K562 (cell line): ENCODE measurements around the gene RIOK3. TPM values are rescaled to one million over a fixed set of nuclear protein-coding genes. Genes with fewer than 3 reads are reported as not detected.

ENCODE experiments used
- ADNP ChIP-seq: fragments of 200-800 bp; sonication (Bioruptor generic); IDR thresholded peaks from 2 replicates; pipeline ENCODE4 v1.6.1; 2016; ENCODE audit warnings: missing genetic modification characterization, missing compliant biosample characterization
- CC2D1A ChIP-seq: fragments of 450-650 bp; IDR thresholded peaks from 2 replicates; pipeline ENCODE4 v1.6.1; 2017; ENCODE audit warnings: mild to moderate bottlenecking
- CTBP1 ChIP-seq: fragments of 450-650 bp; IDR thresholded peaks from 2 replicates; pipeline ENCODE4 v1.6.1; 2016; ENCODE audit warnings: borderline replicate concordance
- DPF2 ChIP-seq: fragments of 450-650 bp; IDR thresholded peaks from 2 replicates; pipeline ENCODE4 v1.6.1; 2016
- EWSR1 ChIP-seq: fragments of 450-650 bp; IDR thresholded peaks from 2 replicates; pipeline ENCODE4 v1.6.1; 2018; ENCODE audit warnings: borderline replicate concordance, mild to moderate bottlenecking, low read depth, moderate library complexity; ENCODE audit not compliant: partially characterized antibody
- GTF2F1 ChIP-seq: IDR thresholded peaks from 2 replicates; pipeline ENCODE4 v1.6.1; 2011; ENCODE audit warnings: low read depth, low read length, improper control_type of control experiment
- JUND ChIP-seq, 2 experiments: IDR thresholded peaks; 2 replicates in 1 of 2; 3 replicates in 1 of 2; pipeline ENCODE4 v1.6.1; 2011; ENCODE audit warnings: borderline replicate concordance in 2 of 2, low read depth in 2 of 2, low read length in 2 of 2, improper control_type of control experiment in 1 of 2, missing biosample characterization in 1 of 2, missing genetic modification characterization in 1 of 2, missing genetic modification reagents in 1 of 2
- KDM1A ChIP-seq, 2 experiments: fragments of 450-650 bp; IDR thresholded peaks; 2 replicates each; pipeline ENCODE4 v1.6.1; 2016; ENCODE audit warnings: mild to moderate bottlenecking in 2 of 2
- MTA1 ChIP-seq: fragments of 450-650 bp; IDR thresholded peaks from 2 replicates; pipeline ENCODE4 v1.6.1; 2017; ENCODE audit warnings: borderline replicate concordance
- NBN ChIP-seq: fragments of 450-650 bp; IDR thresholded peaks from 2 replicates; pipeline ENCODE4 v1.6.1; 2016; ENCODE audit warnings: low read depth, mild to moderate bottlenecking
- NFE2L1 ChIP-seq: fragments of 450-650 bp; IDR thresholded peaks from 2 replicates; pipeline ENCODE4 v1.6.1; 2016; ENCODE audit warnings: missing genetic modification characterization, low read depth, mild to moderate bottlenecking, missing compliant biosample characterization, moderate library complexity, borderline replicate concordance
- NR2C2 ChIP-seq, 2 experiments: fragments of 200-800 bp in 1 of 2; sonication (Bioruptor generic) in 1 of 2; sonication (generic) in 1 of 2; formaldehyde crosslinking in 1 of 2; IDR thresholded peaks; 2 replicates each; pipeline versions ENCODE4 v1.6.1 to v1.8.0; 2016 to 2022; ENCODE audit warnings: mild to moderate bottlenecking in 1 of 2, missing compliant biosample characterization in 1 of 2, missing genetic modification characterization in 1 of 2, missing genetic modification reagents in 1 of 2
- NUFIP1 ChIP-seq: fragments of 450-650 bp; IDR thresholded peaks from 2 replicates; pipeline ENCODE4 v1.6.1; 2018; ENCODE audit not compliant: partially characterized antibody
- PRDM10 ChIP-seq: fragments of 450-650 bp; IDR thresholded peaks from 2 replicates; pipeline ENCODE4 v1.6.1; 2018; ENCODE audit not compliant: partially characterized antibody
- SETDB1 ChIP-seq: IDR thresholded peaks from one replicate; pipeline ENCODE4 v1.6.1; 2012; ENCODE audit warnings: low read length, control low read depth, inconsistent platforms
- SMARCA5 ChIP-seq: fragments of 450-650 bp; IDR thresholded peaks from 2 replicates; pipeline ENCODE4 v1.6.1; 2016
- SOX6 ChIP-seq: fragments of 450-650 bp; IDR thresholded peaks from 2 replicates; pipeline ENCODE4 v1.6.1; 2014; ENCODE audit warnings: mild to moderate bottlenecking
- SP2 ChIP-seq: IDR thresholded peaks from 2 replicates; pipeline ENCODE4 v1.6.1; 2011; ENCODE audit warnings: mild to moderate bottlenecking, low read depth, low read length, moderate library complexity; ENCODE audit not compliant: poor library complexity, severe bottlenecking; ENCODE audit errors: extremely low read depth
- TRIM25 ChIP-seq: fragments of 450-650 bp; IDR thresholded peaks from 2 replicates; pipeline ENCODE4 v1.7.0; 2016; ENCODE audit warnings: borderline replicate concordance
- U2AF1 ChIP-seq: fragments of 200-400 bp; formaldehyde crosslinking; optimal IDR thresholded peaks from 2 replicates; pipeline ENCODE3; 2017; ENCODE audit warnings: mild to moderate bottlenecking, low read depth, low read length, moderate library complexity
- ZNF232 ChIP-seq: sonication (generic); formaldehyde crosslinking; IDR thresholded peaks from 2 replicates; pipeline ENCODE4 v1.8.0; 2022; ENCODE audit warnings: mild to moderate bottlenecking, missing genetic modification reagents
- polyA plus RNA-seq, 8 experiments: library from polyadenylated mRNA; depleted of rRNA in 4 of 8; stranded (reverse) in 5 of 8; unstranded in 3 of 8; fragments of >200 nt; fragmentation: Nextera tagmentation in 2 of 8; fragmentation: Illumina TruSeq in 1 of 8; extraction: Ambion mirVana in 2 of 8; extraction: Trizol in 1 of 8; gene quantifications; 2 replicates each; pipeline versions ENCODE4 v1.2.1 to v1.2.3, GENCODE V29; 2011 to 2014; ENCODE audit warnings: inconsistent platforms in 1 of 8, missing spikeins in 1 of 8
- total RNA-seq, 7 experiments: library from RNA; depleted of rRNA in 6 of 7; stranded (reverse); fragments of >200 nt in 6 of 7; fragmentation: Illumina TruSeq in 2 of 7; extraction: Trizol in 2 of 7; gene quantifications; 2 replicates each; pipeline versions ENCODE4 v1.2.1 to v1.2.3, GENCODE V29; 2011 to 2021; ENCODE audit warnings: low replicate concordance in 1 of 7
- TF ChIP-seq, protein P1 (sequence below): IDR thresholded peaks from 2 replicates; pipeline ENCODE4 v1.6.1; 2014; ENCODE audit warnings: antibody characterized with exemption

RIOK3 gene
- total and polyA plus RNA-seq, 9 of the 15 experiments (the other 6 are each of a cell fraction or from before 2014, with no cell fraction given) = 21.4 to 89.5 (median 62.9) TPM

- TF ChIP-seq PRDM10 (peak; percentile 48), NBN (peak; percentile 88), U2AF1 (no peak), JUND (IDR thresholded peaks at IDR 0.05; ENCODE audit: borderline replicate concordance, low read depth, low read length) (peak; percentile 92), JUND (tag; IDR thresholded peaks at IDR 0.05; ENCODE audit: borderline replicate concordance, low read depth, low read length) (peak; percentile 90), NFE2L1 (tag) (no peak), MTA1 (0 out of 2 replicates have a peak, but pooled peaks have one; percentile 50), TRIM25 (no peak), NUFIP1 (no peak), GTF2F1 (no peak), KDM1A (IDR thresholded peaks at IDR 0.05) (peak; percentile 25 to 50; a peak in 3 of 4 replicates), DPF2 (peak; percentile 95), CTBP1 (peak; percentile 84), CC2D1A (no peak), NR2C2 (CRISPR knock-in tag; IDR thresholded peaks at IDR 0.05) (no peak), NR2C2 (tag; IDR thresholded peaks at IDR 0.05) (peak; percentile 33; the same call in 1 of the 2 replicates), ADNP (tag) (no peak), SETDB1 (no peak), SOX6 (peak; percentile 72), ZNF232 (CRISPR knock-in tag) (no peak), SMARCA5 (no peak), SP2 (no peak), EWSR1 (no peak)
- TF ChIP-seq, protein P1, sequence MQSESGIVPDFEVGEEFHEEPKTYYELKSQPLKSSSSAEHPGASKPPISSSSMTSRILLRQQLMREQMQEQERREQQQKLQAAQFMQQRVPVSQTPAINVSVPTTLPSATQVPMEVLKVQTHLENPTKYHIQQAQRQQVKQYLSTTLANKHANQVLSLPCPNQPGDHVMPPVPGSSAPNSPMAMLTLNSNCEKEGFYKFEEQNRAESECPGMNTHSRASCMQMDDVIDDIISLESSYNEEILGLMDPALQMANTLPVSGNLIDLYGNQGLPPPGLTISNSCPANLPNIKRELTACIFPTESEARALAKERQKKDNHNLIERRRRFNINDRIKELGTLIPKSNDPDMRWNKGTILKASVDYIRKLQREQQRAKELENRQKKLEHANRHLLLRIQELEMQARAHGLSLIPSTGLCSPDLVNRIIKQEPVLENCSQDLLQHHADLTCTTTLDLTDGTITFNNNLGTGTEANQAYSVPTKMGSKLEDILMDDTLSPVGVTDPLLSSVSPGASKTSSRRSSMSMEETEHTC = no peak
Measured at GRCh38 chr18:23422751-23423418, 30.2 kb upstream of the RIOK3 start (continued).
